Skin of body (tissue), 2 donors: ENCODE measurements around the gene EMC1. TPM values are rescaled to one million over a fixed set of nuclear protein-coding genes. Genes with fewer than 3 reads are reported as not detected.
"Not testable (repeated sequence)": the region's sequence is repeated elsewhere in the genome, so short reads cannot be mapped to it uniquely, and the experiment has no call there.

Source experiments
- DNase-seq: peaks from one replicate; lab custom pipeline; 2025; lab: John Stamatoyannopoulos, UW
- total RNA-seq: library from RNA; depleted of rRNA; stranded (reverse); fragments of >200 nt; gene quantifications from one replicate; pipeline ENCODE4 v1.2.3, GENCODE V29; 2014

The EMC1 gene
- total RNA-seq, 1 donor from 2014 or later: 32.5 TPM

DNA sequence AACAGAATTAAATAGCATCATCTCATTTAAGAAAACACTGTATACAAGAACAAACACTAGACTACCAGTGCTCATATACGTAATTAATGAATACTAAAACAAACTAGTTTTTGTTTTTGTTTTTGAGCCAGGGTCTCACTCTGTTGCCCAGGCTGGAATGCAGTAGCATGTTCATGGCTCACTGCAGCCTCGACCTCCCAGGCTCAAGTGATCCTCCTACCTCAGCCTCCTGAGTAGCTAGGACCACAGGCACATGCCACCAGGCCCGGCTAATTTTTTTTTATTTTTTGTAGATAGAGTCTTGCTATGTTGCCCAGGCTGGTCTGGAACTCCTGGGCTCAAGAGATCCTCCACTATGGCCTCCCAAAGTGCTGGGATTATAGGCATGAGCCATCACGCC, 34.7 kb downstream of the EMC1 start:
- DNase-seq: not testable (repeated sequence)

DNA sequence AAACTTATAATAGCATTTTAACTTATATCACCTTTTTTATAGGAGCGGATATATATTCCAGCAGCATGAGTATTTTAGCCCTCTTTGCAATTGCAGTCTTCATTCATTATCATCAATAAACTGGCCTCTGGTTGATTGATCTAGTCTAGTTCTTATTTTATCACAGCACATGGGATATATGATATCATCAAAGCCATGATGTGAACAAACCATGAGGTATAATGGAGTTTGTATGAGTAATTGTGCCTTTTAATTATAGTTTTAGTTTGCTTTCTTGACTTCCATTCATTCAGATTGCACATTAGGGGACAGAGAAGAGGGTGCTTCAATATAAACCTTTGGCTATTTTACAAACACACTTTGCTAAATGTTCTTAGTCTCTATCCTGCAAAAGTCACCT, 37.7 kb downstream of the EMC1 start:
- DNase-seq: no peak

DNA sequence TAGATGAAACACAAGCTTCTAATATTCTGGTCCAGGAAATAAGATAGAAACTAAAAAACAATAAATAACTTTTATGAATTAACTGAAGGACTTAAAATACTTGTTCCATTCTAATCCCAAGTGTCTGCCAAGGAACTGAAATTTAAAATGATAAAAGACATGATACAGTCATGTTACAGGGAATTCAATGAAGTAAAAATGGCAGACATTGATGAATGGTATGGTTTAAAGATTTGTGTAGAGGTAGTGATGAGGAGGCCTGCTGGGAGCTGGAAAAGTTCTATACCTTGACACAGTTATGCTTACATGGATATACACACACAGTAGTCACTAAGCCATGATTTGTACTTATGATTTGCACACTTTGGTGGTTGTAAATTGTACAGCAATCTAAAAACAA, 39.2 kb downstream of the EMC1 start:
- no peak for DNase-seq

DNA sequence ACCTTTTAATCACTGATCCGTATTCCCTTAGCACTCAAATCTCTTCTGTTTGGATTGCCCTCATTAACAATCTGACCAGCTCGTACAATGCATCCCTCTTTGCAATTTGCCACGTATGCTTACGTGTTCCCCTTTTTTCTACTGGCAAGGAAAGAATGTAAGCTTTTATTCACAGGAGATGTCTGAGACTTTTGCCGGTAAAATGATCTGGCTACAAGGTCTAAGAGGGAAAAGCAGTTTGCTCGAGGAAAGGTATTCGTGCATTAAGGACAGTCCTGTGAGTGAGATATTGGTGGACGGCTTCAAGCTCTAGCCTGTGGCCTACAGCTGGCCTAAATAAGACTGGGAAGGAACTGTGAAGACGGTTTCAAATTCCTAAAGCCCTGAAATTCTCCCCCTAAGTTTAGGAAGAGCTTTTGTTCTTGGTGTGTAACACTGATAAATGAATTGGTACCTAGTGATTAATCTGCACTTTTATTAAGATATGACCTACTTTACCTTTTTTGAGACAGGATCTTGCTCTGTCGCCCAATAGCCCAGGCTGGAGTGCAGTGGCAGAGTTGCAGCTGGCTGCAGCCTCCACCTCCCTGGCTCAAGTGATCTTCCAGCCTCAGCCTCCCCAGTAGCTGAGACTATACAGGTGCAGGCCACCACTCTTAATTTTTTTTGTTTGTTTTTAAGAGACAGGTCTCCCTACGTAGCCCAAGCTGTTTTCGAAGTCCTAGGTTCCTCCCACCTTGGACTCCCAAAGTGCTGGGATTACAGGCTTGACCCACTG, 40.4 kb downstream of the EMC1 start:
- peak; percentile 31 for DNase-seq

DNA sequence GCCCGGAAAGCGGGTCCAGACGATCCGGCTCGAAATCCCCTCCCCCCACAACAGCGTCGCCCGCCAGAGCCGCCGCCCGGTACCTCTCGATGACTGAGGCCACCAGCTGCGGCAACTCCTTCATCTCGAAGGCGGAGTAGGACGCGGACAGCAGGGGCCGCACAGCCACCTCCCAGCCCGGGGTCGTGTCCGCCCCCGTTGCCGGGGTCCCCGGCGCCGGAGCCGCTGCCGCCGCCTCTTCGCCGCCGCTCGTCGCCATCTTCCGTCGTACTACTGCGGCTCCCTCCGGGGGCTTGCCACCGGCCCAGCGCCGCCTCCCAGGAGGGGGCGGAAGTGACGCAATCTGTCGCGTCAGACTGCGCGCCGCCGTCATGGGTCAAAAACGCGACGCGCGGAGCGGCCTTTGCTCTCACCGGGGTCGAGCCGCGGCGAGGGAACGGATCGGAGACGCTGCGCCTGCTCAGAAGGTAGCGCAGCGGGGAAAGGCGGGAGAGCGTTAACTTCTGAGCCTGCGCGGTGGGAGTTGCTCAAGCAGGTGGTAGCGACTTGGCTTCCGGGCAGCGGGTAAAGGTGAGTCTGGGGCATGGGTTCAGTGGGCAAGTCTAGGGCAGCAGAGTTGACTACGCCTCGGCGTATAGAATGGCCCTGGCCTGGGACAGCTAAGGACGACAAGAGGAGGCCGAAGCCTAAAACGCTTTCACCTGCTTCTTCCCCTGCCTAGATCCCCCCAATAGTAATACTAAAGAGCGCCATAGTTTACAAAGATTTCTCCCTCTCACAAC, 41.1 kb downstream of the EMC1 start, which contains the start of gene UBR4:
Gene UBR4 (minus strand): TSS at position 277 of the 782 bp plus-strand sequence. CDS start 18 bp downstream, at position 259.
- DNase-seq: peak; percentile 90

DNA sequence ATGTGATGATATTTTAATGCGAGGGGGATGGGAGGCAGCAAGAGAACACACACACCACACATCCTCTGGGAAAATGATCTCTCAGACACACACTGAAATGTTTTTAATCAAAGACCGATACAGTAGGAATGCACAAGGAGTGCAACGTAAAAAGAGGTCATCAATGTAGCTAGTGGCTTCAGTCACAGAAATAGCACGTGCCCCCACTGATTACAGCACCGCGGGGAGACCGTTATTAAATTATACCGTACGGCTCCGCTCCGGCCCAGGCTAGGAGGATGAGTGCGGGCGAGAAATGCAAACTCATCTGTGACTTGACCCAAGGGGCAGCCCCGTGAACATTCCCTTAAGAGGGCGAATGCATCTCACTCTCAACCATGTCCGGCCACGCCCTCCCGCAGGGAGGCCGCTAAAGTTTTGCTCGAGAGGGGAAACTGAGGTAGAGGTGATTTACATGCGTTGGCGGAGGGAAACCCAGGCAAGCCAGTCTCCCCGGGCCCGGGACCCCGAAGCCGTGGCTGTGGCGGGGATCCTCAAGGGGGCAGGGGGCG, 41.8 kb downstream of the EMC1 start:
- DNase-seq: peak; percentile 51

DNA sequence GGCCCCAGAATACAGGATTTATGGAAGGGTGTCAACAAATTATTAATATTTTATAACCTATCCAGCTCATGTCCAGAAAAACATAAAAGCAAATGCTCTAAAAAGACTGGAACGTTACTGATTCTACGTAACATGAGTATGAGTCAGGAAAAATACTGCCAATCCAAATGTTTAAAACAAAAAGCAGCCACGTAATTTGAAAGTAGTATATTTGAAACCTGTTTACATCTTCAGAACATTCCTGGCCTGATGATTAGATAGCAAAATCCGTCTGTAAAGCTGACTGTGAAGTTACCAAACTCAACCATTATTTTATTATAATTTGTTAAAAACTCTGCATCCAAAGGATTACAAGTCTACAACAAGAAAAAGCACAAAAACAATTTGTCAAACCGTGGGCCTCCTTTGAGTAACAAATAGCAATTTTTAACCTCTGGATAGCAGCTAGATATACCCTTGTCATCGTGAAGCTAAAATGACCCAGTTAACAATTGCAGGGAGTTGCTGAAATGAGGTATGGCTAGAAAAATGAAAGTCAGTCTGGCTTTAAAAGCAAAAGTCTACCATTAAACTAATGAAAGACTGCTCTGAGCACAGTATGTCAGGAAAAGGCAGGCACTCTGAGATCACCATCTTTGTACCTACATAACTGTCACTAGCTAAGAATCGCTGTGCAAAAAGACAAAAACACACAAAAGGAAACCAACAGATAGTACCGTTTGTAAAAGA, 42.5 kb downstream of the EMC1 start:
- DNase-seq: no peak

DNA sequence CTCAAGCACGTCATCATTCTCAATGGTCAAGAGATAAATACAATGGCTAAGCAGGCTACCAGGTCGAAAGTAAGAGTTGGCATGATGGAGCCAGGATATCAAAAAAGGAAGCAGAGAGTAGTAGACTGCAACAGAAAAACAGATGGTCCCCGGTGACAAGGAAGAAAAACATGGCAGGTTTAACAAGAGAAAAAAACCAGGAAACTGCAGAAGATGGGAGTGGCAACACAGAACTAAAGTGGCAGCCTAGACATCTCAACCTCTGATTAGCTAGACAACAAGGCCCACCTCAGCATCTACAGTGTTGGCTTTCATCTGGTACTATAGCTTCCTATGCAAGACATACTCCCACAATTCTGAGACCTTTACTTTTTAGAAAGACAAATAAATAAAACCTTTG, 44.4 kb downstream of the EMC1 start:
- no peak for DNase-seq

DNA sequence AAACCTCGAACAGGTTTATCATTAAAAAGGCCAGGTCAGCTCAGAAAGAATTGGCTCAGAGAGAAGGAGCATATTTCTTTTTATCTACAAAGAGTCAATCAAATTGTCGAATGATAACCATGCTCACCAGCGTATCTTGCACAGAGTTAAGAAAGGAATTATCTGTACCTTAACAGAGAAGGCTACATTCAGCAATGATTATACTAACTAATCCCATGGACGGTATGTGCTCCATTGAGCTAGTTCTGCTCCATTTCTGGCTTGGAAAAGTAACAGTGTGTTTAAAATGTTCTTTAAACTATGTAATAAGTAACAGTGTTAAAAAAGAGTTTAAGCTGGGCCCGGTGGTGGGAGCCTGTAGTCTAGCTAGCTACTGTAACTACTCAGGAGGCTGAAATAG, 45.5 kb downstream of the EMC1 start:
- no peak for DNase-seq

DNA sequence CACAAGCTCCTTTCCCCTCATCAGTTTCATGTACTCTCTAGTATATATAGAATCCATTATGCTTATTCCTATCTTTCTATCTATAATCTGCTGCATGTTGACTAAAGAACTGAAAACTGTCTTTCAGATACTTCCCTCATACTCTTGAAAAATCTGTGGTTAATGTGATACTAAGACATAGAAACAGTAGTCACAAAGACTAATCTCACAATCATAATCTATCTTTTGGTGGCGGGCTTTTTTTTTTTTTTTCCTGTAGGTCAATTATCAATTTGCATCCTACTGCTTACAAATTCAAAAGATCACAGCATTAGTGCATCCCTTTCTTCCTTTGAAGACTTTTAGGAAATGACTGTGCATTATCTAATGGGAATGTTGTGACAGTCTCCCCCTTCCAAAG, 45.9 kb downstream of the EMC1 start:
- DNase-seq: no peak

DNA sequence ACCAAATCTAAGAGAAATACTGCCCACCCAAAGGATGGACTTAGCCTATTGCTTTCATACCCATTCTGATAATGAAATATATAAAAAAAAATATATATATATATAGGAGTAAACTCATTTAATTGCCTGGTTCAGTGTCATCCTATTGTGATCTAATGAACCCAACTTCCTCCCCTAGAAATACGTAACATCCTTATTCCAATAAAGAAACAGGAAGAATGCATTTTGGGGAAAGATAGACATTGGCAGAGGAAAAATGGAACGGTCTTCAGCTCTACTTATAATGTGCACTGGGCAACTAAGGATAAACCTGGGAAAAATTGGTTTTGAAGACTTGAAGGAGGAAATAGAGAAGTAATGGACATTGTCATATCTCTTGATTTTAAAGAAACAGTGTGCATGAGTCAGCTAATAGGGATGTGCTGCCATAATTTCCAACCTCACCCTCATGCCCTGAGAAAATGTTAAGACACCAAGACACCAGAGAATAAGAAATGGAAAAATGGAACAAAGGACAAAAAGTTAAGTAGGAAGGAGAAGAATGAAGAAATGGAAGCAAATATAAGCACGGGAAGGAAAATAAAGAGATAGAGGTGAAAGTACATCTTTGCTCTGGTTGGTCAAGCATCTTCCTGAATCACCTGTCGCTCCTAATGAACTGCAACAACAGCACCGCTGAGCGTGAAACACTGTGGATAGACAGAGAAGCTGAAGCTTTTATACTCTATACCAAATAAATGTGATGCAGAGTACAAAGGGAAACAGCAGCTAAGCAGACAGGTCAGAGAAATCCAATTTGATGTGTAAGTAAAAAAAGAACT, 46.7 kb downstream of the EMC1 start:
- DNase-seq: no peak

DNA sequence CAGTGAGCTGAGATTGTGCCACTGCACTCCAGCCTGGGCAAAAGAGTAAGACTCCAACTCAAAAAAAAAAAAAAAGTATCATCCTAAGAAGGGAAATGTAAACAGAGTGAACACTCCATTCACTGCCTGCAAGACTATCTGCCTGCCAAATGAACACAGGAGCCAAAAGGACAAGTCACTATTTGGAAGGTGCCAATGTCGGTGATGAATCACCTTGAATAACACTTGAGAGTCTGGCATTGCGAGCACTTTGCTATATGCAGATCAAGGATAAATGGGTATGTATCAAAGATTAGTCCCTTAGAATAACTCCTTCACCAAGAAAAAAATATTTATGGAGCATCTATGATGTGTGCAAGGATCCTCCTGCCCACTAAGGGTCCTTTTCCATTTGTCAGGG, 47.9 kb downstream of the EMC1 start:
- no peak for DNase-seq

DNA sequence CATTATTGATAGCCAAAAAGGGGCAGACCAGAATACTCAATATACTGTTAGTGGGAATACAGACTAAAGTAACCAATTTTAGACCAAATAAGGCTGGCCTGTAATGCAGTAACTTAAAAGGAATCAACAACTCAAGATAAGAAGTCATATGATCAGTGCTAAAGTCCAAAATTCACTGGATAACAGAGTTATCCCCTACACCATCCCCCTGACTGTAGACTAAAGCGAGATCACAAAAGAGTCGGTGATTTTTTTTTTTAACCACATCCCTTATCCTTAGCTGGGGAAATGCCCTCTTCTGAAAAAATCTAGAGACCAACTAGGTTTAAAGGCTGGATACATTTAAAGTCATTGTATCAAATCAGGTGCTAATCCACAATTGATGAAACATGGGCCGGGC, 48.9 kb downstream of the EMC1 start:
- no peak for DNase-seq

DNA sequence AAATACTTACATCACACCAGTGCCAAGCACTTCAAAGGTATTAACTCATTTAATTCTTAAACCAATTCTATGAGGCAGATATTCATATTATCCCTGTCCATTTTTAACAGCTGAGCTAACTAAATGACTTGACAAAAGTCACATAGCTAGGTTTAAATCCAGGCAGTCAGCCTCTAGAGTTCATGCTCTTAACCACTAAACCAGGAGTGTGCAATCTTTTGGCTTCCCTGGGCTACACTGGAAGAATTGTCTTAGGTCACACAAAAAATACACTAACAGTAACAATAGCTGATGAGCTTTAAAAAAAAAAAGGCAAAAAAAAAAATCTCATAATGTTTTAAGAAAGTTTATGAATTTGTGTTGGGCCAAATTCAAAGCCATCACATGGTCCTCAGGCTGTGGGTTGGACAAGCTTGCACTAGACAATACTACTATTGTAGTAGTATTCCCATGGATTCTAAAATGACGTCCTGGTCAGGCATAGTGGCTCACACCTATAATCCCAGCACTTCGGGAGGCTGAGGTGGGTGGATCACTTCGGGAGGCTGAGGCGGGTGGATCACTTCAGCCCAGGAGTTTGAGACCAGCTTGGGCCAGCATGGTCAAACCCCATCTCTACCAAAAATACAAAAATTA, 51.2 kb downstream of the EMC1 start:
- DNase-seq: no peak

DNA sequence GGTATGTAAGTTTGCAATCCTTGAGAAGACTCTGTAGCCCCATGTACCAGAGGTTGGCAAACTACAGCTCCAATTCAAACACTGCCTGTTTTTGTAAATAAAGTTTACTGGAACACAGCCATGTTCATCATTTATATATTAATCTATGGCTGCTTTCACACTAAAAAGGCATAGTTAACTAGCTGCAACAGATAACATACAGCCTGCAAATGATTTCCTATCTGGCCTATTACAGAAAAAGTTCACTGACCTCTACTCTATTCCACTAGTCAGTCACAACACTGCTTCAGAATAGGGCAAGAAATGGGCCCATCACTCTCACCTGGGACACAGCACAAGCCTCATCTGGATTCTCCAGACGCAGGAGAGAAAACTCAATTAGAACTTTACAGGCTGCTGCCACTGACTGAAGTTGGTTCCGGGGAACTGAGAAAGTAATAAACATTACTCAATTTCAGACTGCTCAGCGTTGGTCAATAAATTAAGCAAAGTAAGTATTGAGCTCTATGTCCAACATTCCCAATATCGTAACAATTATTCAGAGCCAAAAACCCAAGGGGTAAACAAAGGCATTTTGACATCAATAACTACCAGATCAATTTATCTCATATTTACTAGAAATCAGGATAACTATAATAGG, 51.9 kb downstream of the EMC1 start:
- no peak for DNase-seq

DNA sequence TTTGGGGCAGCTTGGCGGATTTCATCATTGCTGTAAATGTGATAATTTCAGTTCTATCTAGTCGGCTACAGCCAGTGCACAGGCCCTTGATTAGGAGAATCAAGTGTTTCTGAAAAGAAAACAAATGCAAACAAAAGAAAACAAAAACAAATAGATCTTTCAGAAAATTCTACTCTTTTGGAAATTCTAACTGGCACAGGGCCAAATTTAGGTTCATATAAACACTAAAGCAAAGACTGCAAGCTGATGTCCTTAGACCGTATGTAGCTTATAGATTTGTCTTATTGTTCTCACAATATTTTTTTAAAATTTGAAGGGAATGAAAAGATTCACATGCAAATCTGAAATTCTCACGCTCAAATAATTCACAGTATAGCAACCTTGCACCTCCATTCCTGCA, 52.5 kb downstream of the EMC1 start:
- no peak for DNase-seq

DNA sequence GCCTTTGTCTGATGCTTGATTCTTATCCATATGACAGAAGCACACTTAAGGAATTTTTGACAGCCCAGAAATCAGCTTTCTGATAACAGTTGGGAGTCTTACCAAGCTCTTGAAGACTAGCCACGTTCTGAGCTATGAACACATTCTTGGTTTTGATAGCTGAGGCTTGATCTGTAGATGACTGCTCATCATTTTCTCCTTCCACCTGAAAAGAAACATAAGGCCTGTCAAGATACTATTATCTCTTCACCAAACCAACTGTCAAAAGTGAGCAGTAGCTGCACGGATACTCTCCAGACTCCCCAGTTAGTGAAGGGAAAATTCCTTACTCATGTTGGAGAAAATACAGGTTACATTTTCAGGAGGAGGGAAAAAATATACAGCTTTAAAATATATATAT, 53.5 kb downstream of the EMC1 start:
- DNase-seq: no peak

DNA sequence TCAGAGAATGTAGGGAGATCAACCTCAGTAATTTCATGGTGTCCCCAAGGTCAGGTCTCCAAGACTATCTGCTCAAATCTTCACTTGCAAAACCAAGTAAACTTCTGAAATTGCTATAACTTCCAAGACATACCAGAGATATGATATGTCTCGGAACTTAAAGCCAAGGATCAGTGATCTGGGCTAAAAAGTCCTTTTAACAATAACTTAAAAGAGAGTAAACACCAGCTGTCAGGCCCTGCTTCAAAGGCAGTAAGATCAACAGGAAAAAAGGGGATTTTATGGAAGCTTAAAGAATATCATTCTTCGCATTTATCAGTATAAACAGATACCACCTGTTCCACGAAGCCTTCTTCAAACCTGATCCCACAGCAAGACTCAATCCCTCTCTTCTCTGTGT, 55.0 kb downstream of the EMC1 start:
- DNase-seq: no peak

DNA sequence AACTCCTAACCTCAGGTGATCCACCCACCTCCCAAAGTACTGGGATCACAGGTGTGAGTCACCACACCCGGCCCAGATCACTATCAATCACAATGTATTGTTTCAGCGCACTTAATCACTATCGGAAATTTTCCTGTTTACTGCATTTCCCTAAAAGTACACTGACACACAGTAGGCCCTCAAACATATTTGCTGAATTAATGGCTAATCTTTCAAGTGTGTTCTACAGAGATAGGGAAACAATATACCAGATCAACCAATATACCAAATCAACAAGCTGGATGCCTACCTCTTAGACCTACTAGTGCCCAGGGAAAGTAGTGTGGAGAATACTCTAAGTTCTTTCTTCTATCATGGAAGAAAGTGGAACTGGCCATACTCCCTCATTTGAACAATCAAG, 58.3 kb downstream of the EMC1 start:
- no peak for DNase-seq

DNA sequence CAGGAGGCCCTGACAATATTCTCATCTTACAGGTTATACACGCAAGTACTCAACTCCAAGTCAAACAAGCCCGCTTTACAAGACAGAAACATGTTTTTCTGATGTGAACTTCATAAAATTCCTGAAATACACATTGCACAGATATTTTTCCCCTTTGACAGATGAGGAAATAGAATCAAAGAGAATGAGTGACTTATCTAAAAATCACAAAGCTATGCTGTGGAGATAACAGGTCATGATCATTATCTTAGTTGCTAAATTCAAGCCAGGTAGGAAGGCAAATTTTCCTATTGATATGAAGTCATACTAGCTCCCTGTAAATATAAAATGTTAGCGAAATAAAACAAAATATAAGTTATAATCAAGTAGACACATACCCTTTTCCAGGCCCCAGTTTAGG, 59.5 kb downstream of the EMC1 start:
- DNase-seq: no peak
